Muscle of leg (tissue), 11 donors: ENCODE results near the gene AFF1. TPM values are rescaled to one million over a fixed set of nuclear protein-coding genes. Genes with fewer than 3 reads are reported as not detected.

Experiments used
- DNase-seq: peaks from one replicate; pipeline ENCODE4 v3.0.0; 2013
- H3K27ac ChIP-seq: one replicate; pipeline ENCODE4 v1.5.1; 2013; ENCODE audit warnings: mild to moderate bottlenecking, low read length, control low read depth
- H3K27me3 ChIP-seq: one replicate; pipeline ENCODE4 v1.6.1; 2013; ENCODE audit warnings: low read length; ENCODE audit not compliant: control insufficient read depth, insufficient read depth
- H3K36me3 ChIP-seq: one replicate; pipeline ENCODE4 v1.6.1; 2013; ENCODE audit warnings: low read length; ENCODE audit not compliant: control insufficient read depth, insufficient read depth
- H3K4me1 ChIP-seq: one replicate; pipeline ENCODE4 v1.6.1; 2013; ENCODE audit warnings: low read length; ENCODE audit not compliant: control insufficient read depth, insufficient read depth
- H3K4me3 ChIP-seq: one replicate; pipeline ENCODE4 v1.5.1; 2013; ENCODE audit warnings: low read length, control low read depth
- H3K9me3 ChIP-seq: replicated peaks from 2 replicates; pipeline ENCODE4 v1.6.1; 2013; ENCODE audit warnings: low read depth, low read length; ENCODE audit not compliant: control insufficient read depth
- WGBS: methylation state at CpG from one replicate; pipeline ENCODE4 v1.1.5; 2013; ENCODE audit warnings: missing lambda C conversion rate; ENCODE audit not compliant: insufficient coverage; 5-methylcytosine and 5-hydroxymethylcytosine counted together
- polyA plus RNA-seq, 8 donors: library from polyadenylated mRNA; unstranded; fragments of 120-200 nt; gene quantifications; one replicate each; pipeline versions ENCODE4 v1.2.1 to v1.2.3, GENCODE V29; 2013; ENCODE audit warnings: inconsistent platforms in 1 of 8, low replicate concordance in 1 of 8; ENCODE audit not compliant: insufficient read length in 8 of 8, insufficient read depth in 1 of 8
- total RNA-seq: library from RNA; stranded (reverse); fragments of 120-200 nt; gene quantifications from one replicate; pipeline ENCODE4 v1.2.4, GENCODE V29; 2013

AFF1 gene
- total and polyA plus RNA-seq, 9 donors = 12.2 to 19.6 (median 15.5) TPM

- H3K9me3 ChIP-seq = no peaks in the 10 kb centered on the region
- WGBS = 43% methylated on average over 1 of the region's 4 CpGs
- H3K4me3 ChIP-seq = no peak overlapping the region
- DNase-seq = peak; percentile 56
- H3K4me1 ChIP-seq = no peaks in the 10 kb centered on the region
- H3K27me3 ChIP-seq = no peaks in the 10 kb centered on the region
- no peak overlapping the region for H3K27ac ChIP-seq
- no peaks in the 10 kb centered on the region for H3K36me3 ChIP-seq
Measured at GRCh38 chr4:87153078-87153870, 218.5 kb downstream of the AFF1 start.

- Histone ChIP-seq H3K4me3 (no peak overlapping the region), H3K27ac (no peak overlapping the region), H3K27me3 (no peaks in the 10 kb centered on the region), H3K9me3 (no peaks in the 10 kb centered on the region), H3K4me1 (no peaks in the 10 kb centered on the region), H3K36me3 (peaks cover 13% of the 10 kb centered on the region)
- DNase-seq = no peak
- WGBS = no CpG with 5 or more reads among the region's 1 CpG
Measured at GRCh38 chr4:87165892-87166291, 231.1 kb downstream of the AFF1 start.

GRCh38 chr4:87166296-87166854, 231.6 kb downstream of the AFF1 start:
- H3K36me3 ChIP-seq = peaks cover 13% of the 10 kb centered on the region
- no peak for DNase-seq
- H3K9me3 ChIP-seq = no peaks in the 10 kb centered on the region
- no peaks in the 10 kb centered on the region for H3K27me3 ChIP-seq
- 80% methylated on average over 1 of the region's 3 CpGs for WGBS
- no peaks in the 10 kb centered on the region for H3K4me1 ChIP-seq
- H3K27ac ChIP-seq = no peak overlapping the region
- H3K4me3 ChIP-seq = no peak overlapping the region

GRCh38 chr4:87171944-87172343, 237.1 kb downstream of the AFF1 start:
- H3K27ac ChIP-seq = no peak overlapping the region
- DNase-seq = no peak
- no peaks in the 10 kb centered on the region for H3K4me1 ChIP-seq
- H3K4me3 ChIP-seq = no peak overlapping the region
- peaks cover 10% of the 10 kb centered on the region for H3K36me3 ChIP-seq
- no peaks in the 10 kb centered on the region for H3K27me3 ChIP-seq
- WGBS = no CpG with 5 or more reads among the region's 2 CpGs
- H3K9me3 ChIP-seq = no peaks in the 10 kb centered on the region

GRCh38 chr4:87174672-87175071, 239.9 kb downstream of the AFF1 start:
- no peak for DNase-seq
- H3K27me3 ChIP-seq = no peaks in the 10 kb centered on the region
- no peak overlapping the region for H3K27ac ChIP-seq
- no CpG with 5 or more reads among the region's 2 CpGs for WGBS
- no peaks in the 10 kb centered on the region for H3K9me3 ChIP-seq
- H3K36me3 ChIP-seq = peaks cover 2% of the 10 kb centered on the region
- H3K4me1 ChIP-seq = no peaks in the 10 kb centered on the region
- H3K4me3 ChIP-seq = no peak overlapping the region

- H3K4me3 ChIP-seq = no peak overlapping the region
- no peaks in the 10 kb centered on the region for H3K4me1 ChIP-seq
- H3K27ac ChIP-seq = no peak overlapping the region
- no peaks in the 10 kb centered on the region for H3K36me3 ChIP-seq
- no peaks in the 10 kb centered on the region for H3K27me3 ChIP-seq
- no peaks in the 10 kb centered on the region for H3K9me3 ChIP-seq
- DNase-seq = no peak
- WGBS = 40% methylated on average over 1 of the region's 1 CpG
Measured at GRCh38 chr4:87179751-87180150, 244.9 kb downstream of the AFF1 start.

- no peaks in the 10 kb centered on the region for H3K9me3 ChIP-seq
- WGBS = 100% methylated on average over 2 of the region's 2 CpGs
- H3K36me3 ChIP-seq = no peaks in the 10 kb centered on the region
- H3K27ac ChIP-seq = no peak overlapping the region
- no peak overlapping the region for H3K4me3 ChIP-seq
- no peaks in the 10 kb centered on the region for H3K4me1 ChIP-seq
- no peak for DNase-seq
- no peaks in the 10 kb centered on the region for H3K27me3 ChIP-seq
Measured at GRCh38 chr4:87180767-87181166, 246.0 kb downstream of the AFF1 start.

GRCh38 chr4:87185146-87185870, 250.5 kb downstream of the AFF1 start:
- H3K9me3 ChIP-seq = no peaks in the 10 kb centered on the region
- H3K4me3 ChIP-seq = no peak overlapping the region
- H3K4me1 ChIP-seq = no peaks in the 10 kb centered on the region
- no peak for DNase-seq
- no peaks in the 10 kb centered on the region for H3K36me3 ChIP-seq
- no CpG with 5 or more reads among the region's 5 CpGs for WGBS
- H3K27ac ChIP-seq = no peak overlapping the region
- H3K27me3 ChIP-seq = no peaks in the 10 kb centered on the region

- Histone ChIP-seq H3K9me3 (no peaks in the 10 kb centered on the region), H3K4me3 (no peak overlapping the region), H3K27me3 (no peaks in the 10 kb centered on the region), H3K27ac (no peak overlapping the region), H3K36me3 (no peaks in the 10 kb centered on the region), H3K4me1 (no peaks in the 10 kb centered on the region)
- WGBS = no CpG with 5 or more reads among the region's 2 CpGs
- DNase-seq = peak; percentile 83
Measured at GRCh38 chr4:87188048-87188447, 253.2 kb downstream of the AFF1 start.

- WGBS = 82% methylated on average over 6 of the region's 7 CpGs
- H3K27me3 ChIP-seq = no peaks in the 10 kb centered on the region
- no peaks in the 10 kb centered on the region for H3K9me3 ChIP-seq
- no peaks in the 10 kb centered on the region for H3K4me1 ChIP-seq
- no peaks in the 10 kb centered on the region for H3K36me3 ChIP-seq
- H3K27ac ChIP-seq = no peak overlapping the region
- peak; percentile 4 for DNase-seq
- no peak overlapping the region for H3K4me3 ChIP-seq
Measured at GRCh38 chr4:87188932-87189331, 254.1 kb downstream of the AFF1 start.
